CD4-positive, CD25-positive, alpha-beta regulatory T cell (primary cell): ENCODE data around the gene MCTP1. TPM values are rescaled to one million over a fixed set of nuclear protein-coding genes. Genes with fewer than 3 reads are reported as not detected.
A peak's percentile ranks its signal among the peaks of the same experiment; 100 is the strongest.

Experiments
- ATAC-seq, 2 donors: fragments of 150-1000 bp; cut with Tn5 transposase; one replicate each; pipeline ENCODE4 v1.10.0; 2021; ENCODE audit warnings: low read depth in 2 of 2, moderate number of reproducible peaks in 2 of 2, moderate library complexity in 1 of 2
- DNase-seq, 3 donors: peaks; one replicate each; pipeline versions ENCODE4 v3.0.0 to v3.0.0-alpha.2; 2012 to 2022; ENCODE audit warnings: mixed read lengths in 1 of 3
- H3K27ac ChIP-seq: one replicate; pipeline ENCODE4 v1.7.0; 2013; ENCODE audit warnings: mild to moderate bottlenecking, low read length; ENCODE audit not compliant: insufficient read depth, poor library complexity, severe bottlenecking
- H3K27me3 ChIP-seq: one replicate; pipeline ENCODE4 v1.7.0; 2013; ENCODE audit warnings: low read length; ENCODE audit not compliant: control insufficient read depth, insufficient read depth
- H3K36me3 ChIP-seq: one replicate; pipeline ENCODE4 v1.7.0; 2013; ENCODE audit warnings: mild to moderate bottlenecking, low read length, moderate library complexity; ENCODE audit not compliant: control insufficient read depth, insufficient read depth
- H3K4me1 ChIP-seq: 2 replicates; pipeline ENCODE4 v1.7.0; 2013; ENCODE audit warnings: mild to moderate bottlenecking, low read length; ENCODE audit not compliant: insufficient read depth, control insufficient read depth, poor library complexity, severe bottlenecking
- H3K4me3 ChIP-seq: one replicate; pipeline ENCODE4 v1.7.0; 2013; ENCODE audit warnings: low read depth, mild to moderate bottlenecking, low read length, moderate library complexity
- H3K9me3 ChIP-seq, 2 experiments: 1 replicate in 1 of 2; 2 replicates in 1 of 2; pipeline ENCODE4 v1.7.0; 2013; ENCODE audit warnings: low read length in 2 of 2, mild to moderate bottlenecking in 1 of 2, moderate library complexity in 1 of 2; ENCODE audit not compliant: control insufficient read depth in 2 of 2
- H3K27ac Mint-ChIP-seq, 3 donors: one replicate each; pipeline ENCODE4 v1.8.0; 2020 to 2022; ENCODE audit warnings: mild to moderate bottlenecking in 3 of 3, mixed read lengths in 3 of 3, moderate library complexity in 2 of 3
- H3K27me3 Mint-ChIP-seq: one replicate; pipeline ENCODE4 v1.8.0; 2022; ENCODE audit warnings: mild to moderate bottlenecking, mixed read lengths
- H3K36me3 Mint-ChIP-seq: one replicate; pipeline ENCODE4 v1.8.0; 2020; ENCODE audit warnings: mixed read lengths
- H3K4me1 Mint-ChIP-seq, 4 donors: one replicate each; pipeline ENCODE4 v1.8.0; 2020 to 2022; ENCODE audit warnings: mixed read lengths in 4 of 4, mild to moderate bottlenecking in 1 of 4
- H3K4me3 Mint-ChIP-seq, 4 donors: one replicate each; pipeline ENCODE4 v1.8.0; 2020 to 2022; ENCODE audit warnings: mild to moderate bottlenecking in 4 of 4, mixed read lengths in 4 of 4, moderate library complexity in 3 of 4
- H3K9me3 Mint-ChIP-seq, 7 donors: one replicate each; pipeline ENCODE4 v1.8.0; 2020 to 2022; ENCODE audit warnings: mixed read lengths in 7 of 7, mild to moderate bottlenecking in 3 of 7, moderate library complexity in 2 of 7
- polyA plus RNA-seq, 4 donors: library from polyadenylated mRNA; unstranded; fragments of 300-500 nt; fragmentation: Illumina TruSeq; gene quantifications; one replicate each; pipeline ENCODE4 v1.2.3, GENCODE V29; 2021
- total RNA-seq: library from RNA; stranded (reverse); gene quantifications from one replicate; pipeline ENCODE4 v1.2.3, GENCODE V29; 2022

Gene MCTP1
- total and polyA plus RNA-seq, 5 donors from 2014 or later, result 0.24 to 2.9 (median 0.76) TPM

GRCh38 chr5:95272316-95272929, 12.5 kb downstream of the MCTP1 start:
- H3K9me3 ChIP-seq, result no peaks in the 10 kb centered on the region
- Mint-ChIP-seq H3K36me3 (no peaks in the 10 kb centered on the region), H3K27ac (no peak overlapping the region), H3K27me3 (peaks cover 19% of the 10 kb centered on the region), H3K9me3 (peaks cover 0 to 6% (median 0%) of the 10 kb centered on the region in 7 donors), H3K4me1 (no peaks in the 10 kb centered on the region), H3K4me3 (no peak overlapping the region)
- no peak overlapping the region for H3K27ac ChIP-seq
- no peaks in the 10 kb centered on the region for H3K36me3 ChIP-seq
- no peaks in the 10 kb centered on the region for H3K27me3 ChIP-seq
- DNase-seq (no peak), ATAC-seq (no peak)
- no peaks in the 10 kb centered on the region for H3K4me1 ChIP-seq
- H3K4me3 ChIP-seq, result no peak overlapping the region

GRCh38 chr5:95262933-95263660, 21.8 kb downstream of the MCTP1 start:
- DNase-seq (no peak), ATAC-seq (no peak)
- Histone ChIP-seq H3K4me1 (no peaks in the 10 kb centered on the region), H3K9me3 (no peaks in the 10 kb centered on the region), H3K27ac (no peak overlapping the region), H3K4me3 (no peak overlapping the region), H3K27me3 (peaks cover 1% of the 10 kb centered on the region), H3K36me3 (no peaks in the 10 kb centered on the region)
- Mint-ChIP-seq H3K9me3 (peaks cover 0 to 2% (median 0%) of the 10 kb centered on the region in 7 donors), H3K36me3 (no peaks in the 10 kb centered on the region), H3K27ac (no peak overlapping the region), H3K4me1 (no peaks in the 10 kb centered on the region), H3K27me3 (peaks cover 15% of the 10 kb centered on the region), H3K4me3 (no peak overlapping the region)

GRCh38 chr5:95261437-95262175, 23.3 kb downstream of the MCTP1 start:
- no peaks in the 10 kb centered on the region for H3K4me1 Mint-ChIP-seq
- no peak for ATAC-seq
- no peaks in the 10 kb centered on the region for H3K36me3 Mint-ChIP-seq

GRCh38 chr5:95256991-95257390, 27.9 kb downstream of the MCTP1 start:
- Histone ChIP-seq H3K9me3 (no peaks in the 10 kb centered on the region), H3K27ac (no peak overlapping the region), H3K36me3 (no peaks in the 10 kb centered on the region), H3K27me3 (peaks cover 2% of the 10 kb centered on the region), H3K4me1 (no peaks in the 10 kb centered on the region), H3K4me3 (no peak overlapping the region)
- DNase-seq (no peak), ATAC-seq (no peak)
- Mint-ChIP-seq H3K4me3 (no peak overlapping the region), H3K27me3 (no peaks in the 10 kb centered on the region), H3K36me3 (no peaks in the 10 kb centered on the region), H3K9me3 (peaks cover 0 to 1% (median 0%) of the 10 kb centered on the region in 7 donors), H3K4me1 (no peaks in the 10 kb centered on the region), H3K27ac (no peak overlapping the region)

More at GRCh38 chr5:95261437-95262175, 23.3 kb downstream of the MCTP1 start:
- Histone ChIP-seq H3K4me1 (no peaks in the 10 kb centered on the region), H3K36me3 (no peaks in the 10 kb centered on the region), H3K9me3 (no peaks in the 10 kb centered on the region), H3K27ac (no peak overlapping the region), H3K27me3 (peaks cover 2% of the 10 kb centered on the region), H3K4me3 (no peak overlapping the region)
- Mint-ChIP-seq H3K27me3 (peaks cover 5% of the 10 kb centered on the region), H3K9me3 (peaks cover 0 to 1% (median 0%) of the 10 kb centered on the region in 7 donors), H3K4me3 (no peak overlapping the region), H3K27ac (peak overlapping the region in 1 of 3 donors; percentile 8)
- peak in 1 of 3 donors; percentile 27 for DNase-seq

- Histone ChIP-seq H3K27me3 (peaks cover 2% of the 10 kb centered on the region), H3K4me1 (no peaks in the 10 kb centered on the region), H3K27ac (no peak overlapping the region), H3K9me3 (no peaks in the 10 kb centered on the region), H3K36me3 (no peaks in the 10 kb centered on the region), H3K4me3 (no peak overlapping the region)
- DNase-seq, result no peak
- ATAC-seq, result no peak
- Mint-ChIP-seq H3K27me3 (no peaks in the 10 kb centered on the region), H3K27ac (no peak overlapping the region), H3K4me1 (no peaks in the 10 kb centered on the region), H3K36me3 (no peaks in the 10 kb centered on the region), H3K4me3 (no peak overlapping the region), H3K9me3 (peaks cover 0 to 1% (median 0%) of the 10 kb centered on the region in 7 donors)
Measured at GRCh38 chr5:95256446-95256845, 28.4 kb downstream of the MCTP1 start.

- Mint-ChIP-seq H3K4me1 (no peaks in the 10 kb centered on the region), H3K27ac (no peak overlapping the region), H3K4me3 (no peak overlapping the region), H3K27me3 (peaks cover 6% of the 10 kb centered on the region), H3K9me3 (peaks cover 0 to 4% (median 0%) of the 10 kb centered on the region in 7 donors), H3K36me3 (no peaks in the 10 kb centered on the region)
- no peak overlapping the region for H3K27ac ChIP-seq
- ATAC-seq (no peak), DNase-seq (no peak)
- H3K4me3 ChIP-seq, result no peak overlapping the region
- no peaks in the 10 kb centered on the region for H3K4me1 ChIP-seq
- no peaks in the 10 kb centered on the region for H3K36me3 ChIP-seq
- no peaks in the 10 kb centered on the region for H3K27me3 ChIP-seq
- no peaks in the 10 kb centered on the region for H3K9me3 ChIP-seq
Measured at GRCh38 chr5:95252801-95253200, 32.1 kb downstream of the MCTP1 start.

- no peak for DNase-seq
- H3K4me3 Mint-ChIP-seq, result no peak overlapping the region
Measured at GRCh38 chr5:95251185-95251584, 33.7 kb downstream of the MCTP1 start.

More at GRCh38 chr5:95251185-95251584, 33.7 kb downstream of the MCTP1 start:
- Histone ChIP-seq H3K36me3 (no peaks in the 10 kb centered on the region), H3K4me1 (no peaks in the 10 kb centered on the region), H3K4me3 (no peak overlapping the region), H3K27ac (no peak overlapping the region), H3K9me3 (no peaks in the 10 kb centered on the region), H3K27me3 (no peaks in the 10 kb centered on the region)
- Mint-ChIP-seq H3K27me3 (peaks cover 6% of the 10 kb centered on the region), H3K9me3 (peaks cover 0 to 4% (median under 1%) of the 10 kb centered on the region in 7 donors), H3K4me1 (no peaks in the 10 kb centered on the region), H3K36me3 (no peaks in the 10 kb centered on the region), H3K27ac (no peak overlapping the region)
- no peak for ATAC-seq
